Measurements from ENCODE around the gene USP28.

The USP28 gene

DNA sequence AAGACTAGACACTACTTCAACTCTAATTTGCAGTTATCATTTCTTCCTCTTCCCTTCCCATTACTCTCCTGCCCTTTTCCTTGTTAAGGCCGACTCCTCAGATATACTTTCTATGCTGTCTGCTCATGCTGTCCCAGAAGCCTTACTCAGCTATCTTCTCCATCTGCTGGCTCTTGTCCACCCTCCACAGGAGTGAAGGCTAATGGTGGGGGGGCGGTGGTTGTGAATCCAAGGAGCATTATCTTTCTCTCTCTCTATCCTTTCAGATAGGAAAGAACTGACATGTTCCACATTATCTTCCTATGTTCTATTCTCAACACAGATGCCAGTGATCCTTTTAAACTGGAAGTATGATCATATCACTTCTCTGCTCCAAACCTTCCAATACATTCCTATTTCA is 37.4 kb downstream of the USP28 start:
- no peak for TF ChIP-seq CTCF (IDR thresholded peaks at IDR 0.05; ENCODE audit: insufficient read depth, missing control alignments)
- no peak for FAIRE-seq
- no peak for DNase-seq (ENCODE audit: insufficient read length, low spot score)

DNA sequence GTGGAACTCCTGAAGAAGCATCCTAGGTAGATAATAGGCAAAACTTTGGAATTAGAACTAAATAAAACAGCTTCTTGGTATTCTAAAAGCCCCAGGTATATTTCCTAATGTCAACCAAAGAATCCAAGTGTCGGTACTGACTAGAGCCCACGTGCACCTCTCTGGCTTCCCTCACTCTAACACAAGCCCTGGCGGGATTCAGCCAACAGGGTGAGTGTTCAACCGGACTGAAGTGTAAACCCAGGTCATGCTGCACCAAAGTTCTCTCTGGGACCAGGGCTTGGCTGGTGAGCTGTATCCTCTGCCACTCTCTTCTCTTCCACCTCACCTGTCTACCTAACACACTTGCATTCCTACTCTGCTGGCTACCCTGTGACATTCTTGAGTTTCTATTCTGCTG is 40.1 kb downstream of the USP28 start:
- FAIRE-seq (no peak), DNase-seq (ENCODE audit: insufficient read length, low spot score) (no peak)
- no peak for TF ChIP-seq CTCF (IDR thresholded peaks at IDR 0.05; ENCODE audit: insufficient read depth, missing control alignments)

DNA sequence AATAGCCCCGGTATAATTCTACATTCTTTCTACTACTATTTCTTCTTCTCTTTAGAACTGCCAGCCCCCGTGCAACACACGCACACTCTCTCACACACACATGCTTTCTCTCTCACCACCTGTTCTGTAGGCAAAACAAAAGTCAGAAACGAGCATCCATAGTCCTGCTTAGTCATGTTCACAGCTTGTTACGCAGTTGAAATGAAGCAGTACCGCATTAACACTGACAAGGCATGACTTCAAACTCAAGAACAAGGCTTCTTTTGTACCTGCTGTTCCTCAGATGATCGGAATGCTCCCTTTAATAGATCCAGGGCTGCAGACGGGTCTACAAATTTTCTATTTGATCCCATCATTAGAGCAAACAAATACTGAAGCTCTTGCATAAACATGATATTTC is 42.2 kb downstream of the USP28 start:
- no peak for FAIRE-seq
- no peak for TF ChIP-seq CTCF (IDR thresholded peaks at IDR 0.05; ENCODE audit: insufficient read depth, missing control alignments)
- DNase-seq (ENCODE audit: insufficient read length, low spot score) = no peak

- no peak for DNase-seq (ENCODE audit: insufficient read length, low spot score)
These were observed 44.1 kb downstream of the USP28 start for GRCh38 chr11:113831314-113831713.

GRCh38 chr11:113829751-113830150 is 45.6 kb downstream of the USP28 start:
- DNase-seq (ENCODE audit: insufficient read length, low spot score) = no peak
- no peak for FAIRE-seq
- no peak for TF ChIP-seq CTCF (IDR thresholded peaks at IDR 0.05; ENCODE audit: insufficient read depth, missing control alignments)

More at GRCh38 chr11:113831314-113831713, 44.1 kb downstream of the USP28 start:
- no peak for TF ChIP-seq CTCF (IDR thresholded peaks at IDR 0.05; ENCODE audit: insufficient read depth, missing control alignments)
- FAIRE-seq = peak; percentile 51

- no peak for TF ChIP-seq CTCF (IDR thresholded peaks at IDR 0.05; ENCODE audit: insufficient read depth, missing control alignments)
- DNase-seq (ENCODE audit: insufficient read length, low spot score) = no peak
- FAIRE-seq = no peak
These were observed 47.2 kb downstream of the USP28 start for GRCh38 chr11:113828191-113828590.

- TF ChIP-seq CTCF (IDR thresholded peaks at IDR 0.05; ENCODE audit: insufficient read depth, missing control alignments) = no peak
- no peak for DNase-seq (ENCODE audit: insufficient read length, low spot score)
- FAIRE-seq = no peak
These were observed 47.9 kb downstream of the USP28 start for GRCh38 chr11:113827477-113827876.
